ENCODE results near the gene OR2C1.

OR2C1 gene

GRCh38 chr16:3356118-3356517, 429 bp downstream of the OR2C1 start:
- Histone ChIP-seq H2AK5ac (ENCODE audit: low read length, severe bottlenecking) (no peak overlapping the region), H3K4me2 (ENCODE audit: low read length, poor library complexity, severe bottlenecking) (no peak overlapping the region), H2BK120ac (ENCODE audit: low read depth, low read length) (no peak overlapping the region), H3K36me3 (ENCODE audit: control insufficient read depth in 1 of 2, insufficient read depth in 2 of 2, low read depth in 1 of 2, low read length in 2 of 2) (no peaks in the 10 kb centered on the region), H4K91ac (ENCODE audit: low read length) (no peak overlapping the region), H3K4me3 (ENCODE audit: insufficient read depth in 1 of 2, low read depth in 1 of 2, low read length in 2 of 2) (no peak overlapping the region), H2BK12ac (ENCODE audit: low read length in 2 of 2) (no peak overlapping the region), H3K18ac (ENCODE audit: low read depth in 1 of 2, low read length in 2 of 2) (no peak overlapping the region), H3K9ac (ENCODE audit: low read length) (no peak overlapping the region), H3K9me3 (ENCODE audit: control insufficient read depth, low read length) (peaks cover 18% of the 10 kb centered on the region), H2BK5ac (ENCODE audit: low read depth, low read length, poor library complexity, severe bottlenecking) (no peak overlapping the region), H3K4me1 (ENCODE audit: control insufficient read depth, insufficient read depth, low read depth, low read length) (no peaks in the 10 kb centered on the region), H3K27ac (ENCODE audit: low read length, poor library complexity, severe bottlenecking) (no peak overlapping the region), H4K8ac (ENCODE audit: low read length) (no peak overlapping the region), H3K14ac (ENCODE audit: low read length in 2 of 2) (no peak overlapping the region), H3K4ac (ENCODE audit: low read depth in 1 of 2, low read length in 2 of 2) (no peak overlapping the region), H3K27me3 (ENCODE audit: control insufficient read depth in 1 of 2, insufficient read depth in 1 of 2, low read length in 2 of 2) (peaks cover 0 to 16% of the 10 kb centered on the region in 2 experiments), H3K79me1 (replicated peaks; ENCODE audit: low read length, poor library complexity, severe bottlenecking) (no peaks in the 10 kb centered on the region), H3K23ac (ENCODE audit: low read length in 2 of 2) (peak overlapping the region in 1 of 2 experiments; percentile 79), H2AFZ (ENCODE audit: low read depth, low read length) (no peak overlapping the region), H2BK15ac (ENCODE audit: low read depth, poor library complexity, severe bottlenecking) (no peak overlapping the region)
- 87% methylated on average over 10 of the region's 10 CpGs for WGBS
- no peak for DNase-seq

GRCh38 chr16:3358871-3359270, 3.2 kb downstream of the OR2C1 start:
- H3K4me3 ChIP-seq (ENCODE audit: insufficient read depth in 1 of 2, low read depth in 1 of 2, low read length in 2 of 2): no peak overlapping the region
- no peak overlapping the region for H3K18ac ChIP-seq (ENCODE audit: low read depth in 1 of 2, low read length in 2 of 2)
- H3K9ac ChIP-seq (ENCODE audit: low read length): no peak overlapping the region
- no peak overlapping the region for H2BK120ac ChIP-seq (ENCODE audit: low read depth, low read length)
- no peak overlapping the region for H3K4ac ChIP-seq (ENCODE audit: low read depth in 1 of 2, low read length in 2 of 2)
- H3K27ac ChIP-seq (ENCODE audit: low read length, poor library complexity, severe bottlenecking): no peak overlapping the region
- no peak overlapping the region for H4K8ac ChIP-seq (ENCODE audit: low read length)
- no peaks in the 10 kb centered on the region for H3K4me1 ChIP-seq (ENCODE audit: control insufficient read depth, insufficient read depth, low read depth, low read length)
- H3K9me3 ChIP-seq (ENCODE audit: control insufficient read depth, low read length): peaks cover 23% of the 10 kb centered on the region
- no peaks in the 10 kb centered on the region for H3K36me3 ChIP-seq (ENCODE audit: control insufficient read depth in 1 of 2, insufficient read depth in 2 of 2, low read depth in 1 of 2, low read length in 2 of 2)
- H3K23ac ChIP-seq (ENCODE audit: low read length in 2 of 2): no peak overlapping the region
- no peak overlapping the region for H2BK12ac ChIP-seq (ENCODE audit: low read length in 2 of 2)
- no peak overlapping the region for H4K91ac ChIP-seq (ENCODE audit: low read length)
- H3K4me2 ChIP-seq (ENCODE audit: low read length, poor library complexity, severe bottlenecking): no peak overlapping the region
- DNase-seq: no peak
- no CpG with 5 or more reads among the region's 1 CpG for WGBS
- H2AFZ ChIP-seq (ENCODE audit: low read depth, low read length): no peak overlapping the region
- H2BK15ac ChIP-seq (ENCODE audit: low read depth, poor library complexity, severe bottlenecking): no peak overlapping the region
- H3K27me3 ChIP-seq (ENCODE audit: control insufficient read depth in 1 of 2, insufficient read depth in 1 of 2, low read length in 2 of 2): peaks cover 0 to 20% of the 10 kb centered on the region in 2 experiments
- H3K79me1 ChIP-seq (replicated peaks; ENCODE audit: low read length, poor library complexity, severe bottlenecking): no peaks in the 10 kb centered on the region
- no peak overlapping the region for H2BK5ac ChIP-seq (ENCODE audit: low read depth, low read length, poor library complexity, severe bottlenecking)
- no peak overlapping the region for H2AK5ac ChIP-seq (ENCODE audit: low read length, severe bottlenecking)
- no peak overlapping the region for H3K14ac ChIP-seq (ENCODE audit: low read length in 2 of 2)

GRCh38 chr16:3362931-3363330, 7.2 kb downstream of the OR2C1 start:
- Histone ChIP-seq H3K4me1 (ENCODE audit: control insufficient read depth, insufficient read depth, low read depth, low read length) (no peaks in the 10 kb centered on the region), H2BK12ac (ENCODE audit: low read length in 2 of 2) (no peak overlapping the region)

GRCh38 chr16:3363793-3364192, 8.1 kb downstream of the OR2C1 start:
- H3K14ac ChIP-seq (ENCODE audit: low read length in 2 of 2): no peak overlapping the region
- no peak for DNase-seq
- no peak overlapping the region for H2AK5ac ChIP-seq (ENCODE audit: low read length, severe bottlenecking)
- H3K36me3 ChIP-seq (ENCODE audit: control insufficient read depth in 1 of 2, insufficient read depth in 2 of 2, low read depth in 1 of 2, low read length in 2 of 2): no peaks in the 10 kb centered on the region
- H3K4ac ChIP-seq (ENCODE audit: low read depth in 1 of 2, low read length in 2 of 2): no peak overlapping the region
- H3K4me2 ChIP-seq (ENCODE audit: low read length, poor library complexity, severe bottlenecking): no peak overlapping the region
- WGBS: 93% methylated on average over 7 of the region's 7 CpGs
- H3K27ac ChIP-seq (ENCODE audit: low read length, poor library complexity, severe bottlenecking): no peak overlapping the region
- no peak overlapping the region for H2BK5ac ChIP-seq (ENCODE audit: low read depth, low read length, poor library complexity, severe bottlenecking)
- no peak overlapping the region for H4K91ac ChIP-seq (ENCODE audit: low read length)
- H3K18ac ChIP-seq (ENCODE audit: low read depth in 1 of 2, low read length in 2 of 2): no peak overlapping the region
- peaks cover 20% of the 10 kb centered on the region for H3K9me3 ChIP-seq (ENCODE audit: control insufficient read depth, low read length)
- no peak overlapping the region for H2BK120ac ChIP-seq (ENCODE audit: low read depth, low read length)
- H2BK15ac ChIP-seq (ENCODE audit: low read depth, poor library complexity, severe bottlenecking): no peak overlapping the region
- peak overlapping the region in 1 of 2 experiments; percentile 84 for H3K4me3 ChIP-seq (ENCODE audit: insufficient read depth in 1 of 2, low read depth in 1 of 2, low read length in 2 of 2)
- no peak overlapping the region for H3K9ac ChIP-seq (ENCODE audit: low read length)
- no peak overlapping the region for H4K8ac ChIP-seq (ENCODE audit: low read length)
- H2BK12ac ChIP-seq (ENCODE audit: low read length in 2 of 2): no peak overlapping the region
- no peaks in the 10 kb centered on the region for H3K79me1 ChIP-seq (replicated peaks; ENCODE audit: low read length, poor library complexity, severe bottlenecking)
- no peaks in the 10 kb centered on the region for H3K4me1 ChIP-seq (ENCODE audit: control insufficient read depth, insufficient read depth, low read depth, low read length)
- no peak overlapping the region for H3K23ac ChIP-seq (ENCODE audit: low read length in 2 of 2)
- H2AFZ ChIP-seq (ENCODE audit: low read depth, low read length): no peak overlapping the region
- peaks cover 0 to 9% of the 10 kb centered on the region in 2 experiments for H3K27me3 ChIP-seq (ENCODE audit: control insufficient read depth in 1 of 2, insufficient read depth in 1 of 2, low read length in 2 of 2)

More at GRCh38 chr16:3362931-3363330, 7.2 kb downstream of the OR2C1 start:
- Histone ChIP-seq H3K9ac (ENCODE audit: low read length) (no peak overlapping the region), H3K27me3 (ENCODE audit: control insufficient read depth in 1 of 2, insufficient read depth in 1 of 2, low read length in 2 of 2) (peaks cover 0 to 9% of the 10 kb centered on the region in 2 experiments), H3K9me3 (ENCODE audit: control insufficient read depth, low read length) (peaks cover 20% of the 10 kb centered on the region), H3K79me1 (replicated peaks; ENCODE audit: low read length, poor library complexity, severe bottlenecking) (no peaks in the 10 kb centered on the region), H3K36me3 (ENCODE audit: control insufficient read depth in 1 of 2, insufficient read depth in 2 of 2, low read depth in 1 of 2, low read length in 2 of 2) (no peaks in the 10 kb centered on the region), H2BK5ac (ENCODE audit: low read depth, low read length, poor library complexity, severe bottlenecking) (no peak overlapping the region), H3K4me2 (ENCODE audit: low read length, poor library complexity, severe bottlenecking) (no peak overlapping the region), H3K23ac (ENCODE audit: low read length in 2 of 2) (no peak overlapping the region), H3K27ac (ENCODE audit: low read length, poor library complexity, severe bottlenecking) (no peak overlapping the region), H2BK120ac (ENCODE audit: low read depth, low read length) (no peak overlapping the region), H2AK5ac (ENCODE audit: low read length, severe bottlenecking) (no peak overlapping the region), H2AFZ (ENCODE audit: low read depth, low read length) (no peak overlapping the region), H3K14ac (ENCODE audit: low read length in 2 of 2) (no peak overlapping the region), H4K91ac (ENCODE audit: low read length) (no peak overlapping the region), H3K18ac (ENCODE audit: low read depth in 1 of 2, low read length in 2 of 2) (no peak overlapping the region), H4K8ac (ENCODE audit: low read length) (no peak overlapping the region), H3K4me3 (ENCODE audit: insufficient read depth in 1 of 2, low read depth in 1 of 2, low read length in 2 of 2) (no peak overlapping the region), H3K4ac (ENCODE audit: low read depth in 1 of 2, low read length in 2 of 2) (no peak overlapping the region), H2BK15ac (ENCODE audit: low read depth, poor library complexity, severe bottlenecking) (no peak overlapping the region)
- no peak for DNase-seq

Data from mesenchymal stem cell (in vitro differentiated cells and primary cell).